ENCODE measurements around the gene TRA2B. TPM values are rescaled to one million over a fixed set of nuclear protein-coding genes. Genes with fewer than 3 reads are reported as not detected.
"Not testable (repeated sequence)": the region's sequence is repeated elsewhere in the genome, so short reads cannot be mapped to it uniquely, and the experiment has no call there.

The TRA2B gene
- total and polyA plus RNA-seq, 2 of the 8 experiments (the other 6 are each of a cell fraction or from before 2014, with no cell fraction given) = 206 to 274 TPM

- H2BK120ac ChIP-seq (replicated peaks; ENCODE audit: low read depth, low read length); H3K14ac ChIP-seq (ENCODE audit: insufficient read length); FAIRE-seq; H3K4me2 ChIP-seq (ENCODE audit: insufficient read depth in 1 of 2, low read depth in 2 of 2, low read length in 2 of 2); H4K8ac ChIP-seq (ENCODE audit: extremely low read depth, insufficient read depth, low read length); H3K9me3 ChIP-seq (ENCODE audit: insufficient read depth in 2 of 2, low read depth in 1 of 2, low read length in 1 of 2); H3K18ac ChIP-seq (ENCODE audit: extremely low read depth, low read length); H3K4me1 ChIP-seq (replicated peaks in 1 of 4; ENCODE audit: control insufficient read depth in 3 of 4, insufficient read depth in 4 of 4, low read length in 3 of 4); H4K91ac ChIP-seq (replicated peaks; ENCODE audit: insufficient read length, low read length); H2BK5ac ChIP-seq (ENCODE audit: low read depth, low read length); H3K27me3 ChIP-seq (replicated peaks in 1 of 4; ENCODE audit: control insufficient read depth in 3 of 4, extremely low read depth in 1 of 4, insufficient read depth in 3 of 4, low read length in 3 of 4); H3K4ac ChIP-seq (replicated peaks; ENCODE audit: insufficient read length, low read depth, low read length); H4K20me1 ChIP-seq (replicated peaks in 1 of 2; ENCODE audit: control insufficient read depth in 1 of 2, insufficient read depth in 2 of 2, low read length in 2 of 2); DNase-seq (ENCODE audit: low read depth in 1 of 2, low spot score in 2 of 2); H2AFZ ChIP-seq (ENCODE audit: low read length); H3K27ac ChIP-seq (ENCODE audit: low read depth, low read length); H2BK12ac ChIP-seq (ENCODE audit: low read depth, low read length); H3K4me3 ChIP-seq (ENCODE audit: extremely low read depth in 1 of 4, insufficient read depth in 2 of 4, low read depth in 3 of 4, low read length in 4 of 4); H3K56ac ChIP-seq (replicated peaks; ENCODE audit: insufficient read length, low read depth, low read length); H2BK20ac ChIP-seq (ENCODE audit: low read length); H3K79me2 ChIP-seq (ENCODE audit: control insufficient read depth in 1 of 2, insufficient read depth in 2 of 2, low read length in 2 of 2); H3K79me1 ChIP-seq (ENCODE audit: low read depth, low read length); H3K23ac ChIP-seq (ENCODE audit: insufficient read length); H4K5ac ChIP-seq (ENCODE audit: insufficient read length, low read depth, low read length); H2AK5ac ChIP-seq (ENCODE audit: low read depth, low read length); H3K9ac ChIP-seq (replicated peaks in 1 of 4; ENCODE audit: extremely low read depth in 1 of 4, low read depth in 3 of 4, low read length in 3 of 4); H2BK15ac ChIP-seq (ENCODE audit: low read length); H3K23me2 ChIP-seq (ENCODE audit: low read depth, low read length): not testable (repeated sequence)
- peaks cover 3 to 17% (median 8%) of the 10 kb centered on the region in 4 experiments; a peak in 7 of 8 replicates for H3K36me3 ChIP-seq (ENCODE audit: control insufficient read depth in 2 of 4, insufficient read depth in 4 of 4, low read length in 3 of 4)
- ChIA-PET CTCF (ENCODE audit: partially characterized antibody) (interaction anchor here (1.8 kb wide), 1 partner anchor 249 kb away, joined by 8 read pairs; no protein-coding TSS in a partner anchor), POLR2A (ENCODE audit: partially characterized antibody) (interaction anchor here (7.9 to 8.4 kb wide), 2 partner anchors 17 to 27 kb away, joined by 70 to 176 read pairs; partner anchors contain the start of gene TRA2B)
- WGBS, 2 experiments (ENCODE audit: extremely low coverage in 1 of 2, insufficient coverage in 1 of 2, insufficient read length in 1 of 2, insufficient replicate concordance in 2 of 2, low coverage in 1 of 2, low lambda C conversion rate in 2 of 2, missing lambda C conversion rate in 1 of 2) = 78% methylated on average over 4 of the region's 4 CpGs; no CpG with 5 or more reads in 1 of the 2 experiments
Observed at GRCh38 chr3:185909913-185910312, 27.9 kb downstream of the TRA2B start.

All from H1 (cell line).